K562 (cell line): ENCODE results near the gene SERTAD2. TPM values are rescaled to one million over a fixed set of nuclear protein-coding genes. Genes with fewer than 3 reads are reported as not detected.

Source experiments
- ATAC-seq: fragments of 200-7000 bp; cut with Tn5 transposase; 3 replicates; pipeline ENCODE4 v1.9.1; 2020; ENCODE audit warnings: moderate library complexity
- BruUV-seq: library from RNA; stranded (reverse); fragments of 400-500 nt; replicated peaks from 2 replicates; lab custom pipeline; 2021; lab: Mats Ljungman, UMichigan
- CTCF ChIA-PET: fragments of 300-600 bp; formaldehyde crosslinking; extraction: SDS; loops from one replicate; lab custom pipeline; 2021; ENCODE audit warnings: low intra/inter-chr PET ratio; lab: Yijun Ruan, JAX
- POLR2A ChIA-PET: fragments of 300-600, 350-650 bp; sonication (Branson Sonifier 250); formaldehyde crosslinking; extraction: SDS; loops from one replicate; lab custom pipeline; 2021; ENCODE audit warnings: antibody characterized with exemption, inconsistent platforms; lab: Yijun Ruan, JAX
- DNase-seq, 4 experiments: peaks; one replicate each; pipeline versions ENCODE4 v3.0.0 to v3.0.0-alpha.2; 2011 to 2018; ENCODE audit warnings: low spot score in 3 of 4, mixed read lengths in 3 of 4; ENCODE audit errors: extremely low read depth in 1 of 4
- FAIRE-seq: peaks from 2 replicates; lab custom pipeline; 2011; peaks lifted over from hg19 to GRCh38; lab: Jason Lieb, UNC
- H2AFZ ChIP-seq: 2 replicates; pipeline ENCODE4 v1.6.0; 2011; ENCODE audit warnings: low read depth, low read length, control low read depth, inconsistent platforms
- H3K27ac ChIP-seq: fragments of 200-600 bp; 3 replicates; pipeline ENCODE4 v1.8.0; 2011; ENCODE audit warnings: low read depth, mild to moderate bottlenecking, control low read depth, inconsistent platforms, low read length, moderate library complexity, mixed read lengths; ENCODE audit errors: extremely low read depth
- H3K27me3 ChIP-seq, 2 experiments: fragments of 300-600 bp in 1 of 2; 2 replicates in 1 of 2; 3 replicates in 1 of 2; pipeline versions ENCODE4 v1.6.0 to v1.8.0; 2011; ENCODE audit warnings: inconsistent platforms in 2 of 2, low read length in 2 of 2, mild to moderate bottlenecking in 1 of 2, mixed read lengths in 1 of 2, moderate library complexity in 1 of 2; ENCODE audit not compliant: control insufficient read depth in 2 of 2, insufficient read depth in 2 of 2
- H3K36me3 ChIP-seq: fragments of 300-600 bp; 3 replicates; pipeline ENCODE4 v1.8.0; 2011; ENCODE audit warnings: mild to moderate bottlenecking, low read length, inconsistent platforms; ENCODE audit not compliant: control insufficient read depth, insufficient read depth
- H3K4me1 ChIP-seq, 2 experiments: fragments of 200-600 bp in 1 of 2; replicated peaks in 1 of 2; 2 replicates in 1 of 2; 3 replicates in 1 of 2; pipeline versions ENCODE4 v1.5.1 to v1.8.0; 2011; ENCODE audit warnings: inconsistent platforms in 2 of 2, low read length in 2 of 2, mild to moderate bottlenecking in 1 of 2, mixed read lengths in 1 of 2, moderate library complexity in 1 of 2; ENCODE audit not compliant: control insufficient read depth in 2 of 2, insufficient read depth in 2 of 2
- H3K4me2 ChIP-seq: 2 replicates; pipeline ENCODE4 v1.6.1; 2011; ENCODE audit warnings: low read length, control low read depth, inconsistent platforms, mixed read lengths; ENCODE audit not compliant: insufficient read depth
- H3K4me3 ChIP-seq: fragments of 200-600 bp; sonication (generic), shearing (Covaris generic); 2 replicates; pipeline ENCODE4 v1.5.1; 2016; ENCODE audit warnings: control low read depth, inconsistent platforms
- H3K79me2 ChIP-seq: fragments of 200-600 bp; 3 replicates; pipeline ENCODE4 v1.8.0; 2011; ENCODE audit warnings: low read length, inconsistent platforms; ENCODE audit not compliant: control insufficient read depth, insufficient read depth
- H3K9ac ChIP-seq, 2 experiments: 2 replicates each; pipeline versions ENCODE4 v1.6.0 to v1.6.1; 2011; ENCODE audit warnings: low read depth in 2 of 2, low read length in 2 of 2, control low read depth in 1 of 2, inconsistent platforms in 1 of 2, mild to moderate bottlenecking in 1 of 2, mixed read lengths in 1 of 2; ENCODE audit not compliant: insufficient read depth in 1 of 2
- H3K9me1 ChIP-seq: one replicate; pipeline ENCODE4 v1.6.0; 2011; ENCODE audit warnings: inconsistent platforms, mild to moderate bottlenecking, low read length, moderate library complexity; ENCODE audit not compliant: control insufficient read depth, insufficient read depth
- H3K9me3 ChIP-seq: replicated peaks from 2 replicates; pipeline ENCODE4 v1.5.1; 2011; ENCODE audit warnings: low read depth, low read length, inconsistent platforms; ENCODE audit not compliant: control insufficient read depth, insufficient read depth
- H4K20me1 ChIP-seq: replicated peaks from 2 replicates; pipeline ENCODE4 v1.6.1; 2011; ENCODE audit warnings: low read length, inconsistent platforms, mixed read lengths; ENCODE audit not compliant: control insufficient read depth, insufficient read depth
- C11orf30 ChIP-seq: fragments of 450-650 bp; IDR thresholded peaks from 2 replicates; pipeline ENCODE4 v1.6.1; 2016; ENCODE audit warnings: low read depth, mild to moderate bottlenecking
- CREM ChIP-seq: IDR thresholded peaks from 2 replicates; pipeline ENCODE4 v1.6.1; 2014; ENCODE audit warnings: antibody characterized with exemption, low read depth
- EGR1 ChIP-seq: fragments of 450-650 bp; conservative IDR thresholded peaks from 2 replicates; pipeline ENCODE4 v1.6.1; 2017; ENCODE audit warnings: mild to moderate bottlenecking
- L3MBTL2 ChIP-seq: fragments of 450-650 bp; IDR thresholded peaks from 2 replicates; pipeline ENCODE4 v1.6.1; 2016; ENCODE audit warnings: mild to moderate bottlenecking, moderate library complexity
- MAZ ChIP-seq, 2 experiments: fragments of 450-650 bp in 1 of 2; sonication (generic) in 1 of 2; formaldehyde crosslinking; IDR thresholded peaks in 1 of 2; conservative IDR thresholded peaks in 1 of 2; 2 replicates each; pipeline versions ENCODE4 v1.4.0 to v1.5.0; 2020; ENCODE audit warnings: mild to moderate bottlenecking in 1 of 2, missing genetic modification reagents in 1 of 2
- NFE2L1 ChIP-seq: fragments of 450-650 bp; IDR thresholded peaks from 2 replicates; pipeline ENCODE4 v1.6.1; 2016; ENCODE audit warnings: missing genetic modification characterization, low read depth, mild to moderate bottlenecking, missing compliant biosample characterization, moderate library complexity, borderline replicate concordance
- PRDM10 ChIP-seq: fragments of 450-650 bp; IDR thresholded peaks from 2 replicates; pipeline ENCODE4 v1.6.1; 2018; ENCODE audit not compliant: partially characterized antibody
- PRMT5 ChIP-seq: sonication (generic); formaldehyde crosslinking; IDR thresholded peaks from 2 replicates; pipeline ENCODE4 v1.5.0; 2020; ENCODE audit warnings: missing genetic modification reagents
- SAFB ChIP-seq: fragments of 200-400 bp; formaldehyde crosslinking; IDR thresholded peaks from 2 replicates; pipeline ENCODE4 v1.6.1; 2017; ENCODE audit warnings: low read depth, low read length, borderline replicate concordance
- STAT5B ChIP-seq: fragments of 250-450 bp; sonication (Bioruptor Pico); IDR thresholded peaks from 2 replicates; pipeline ENCODE4 v1.8.0; 2021; ENCODE audit warnings: mild to moderate bottlenecking, inconsistent platforms
- TCF3 ChIP-seq: sonication (generic); formaldehyde crosslinking; IDR thresholded peaks from 2 replicates; pipeline ENCODE4 v1.4.0; 2020; ENCODE audit warnings: mild to moderate bottlenecking, missing genetic modification reagents
- ZBTB7A ChIP-seq: IDR thresholded peaks from 2 replicates; pipeline ENCODE4 v1.6.1; 2011; ENCODE audit warnings: low read depth, mild to moderate bottlenecking, low read length, moderate library complexity, borderline replicate concordance; ENCODE audit not compliant: control insufficient read depth
- ZNF316 ChIP-seq: fragments of 450-650 bp; IDR thresholded peaks from 2 replicates; pipeline ENCODE4 v1.6.1; 2016
- WGBS: fragments of 100-300 bp; shearing (Covaris generic); methylation state at CpG from one replicate; pipeline ENCODE4 v1.1.6; 2016; ENCODE audit warnings: low coverage, mixed read lengths; ENCODE audit not compliant: insufficient coverage; ENCODE audit errors: missing lambda C conversion rate; 5-methylcytosine and 5-hydroxymethylcytosine counted together
- in situ Hi-C: fragments of 300-500 bp; cut with MboI; formaldehyde crosslinking; loops from 4 replicates; pipeline ENCODE4 v1.15.0; 2018; ENCODE audit warnings: inconsistent platforms, mixed read lengths
- intact Hi-C: fragments of 100-400 bp; cut with micrococcal nuclease; formaldehyde crosslinking; loops from 2 replicates; pipeline ENCODE4 v1.14.2; 2022
- polyA plus RNA-seq, 8 experiments: library from polyadenylated mRNA; depleted of rRNA in 4 of 8; stranded (reverse) in 5 of 8; unstranded in 3 of 8; fragments of >200 nt; fragmentation: Nextera tagmentation in 2 of 8; fragmentation: Illumina TruSeq in 1 of 8; extraction: Ambion mirVana in 2 of 8; extraction: Trizol in 1 of 8; gene quantifications; 2 replicates each; pipeline versions ENCODE4 v1.2.1 to v1.2.3, GENCODE V29; 2011 to 2014; ENCODE audit warnings: inconsistent platforms in 1 of 8, missing spikeins in 1 of 8
- total RNA-seq, 7 experiments: library from RNA; depleted of rRNA in 6 of 7; stranded (reverse); fragments of >200 nt in 6 of 7; fragmentation: Illumina TruSeq in 2 of 7; extraction: Trizol in 2 of 7; gene quantifications; 2 replicates each; pipeline versions ENCODE4 v1.2.1 to v1.2.3, GENCODE V29; 2011 to 2021; ENCODE audit warnings: low replicate concordance in 1 of 7
- TF ChIP-seq, protein P1 (sequence below): sonication (generic); IDR thresholded peaks from 2 replicates; pipeline ENCODE4 v1.6.1; 2016

SERTAD2 gene
- total and polyA plus RNA-seq, 9 of the 15 experiments (the other 6 are each of a cell fraction or from before 2014, with no cell fraction given): 3.0 to 12.5 (median 6.1) TPM

GRCh38 chr2:64649626-64650025 is 4.1 kb downstream of the SERTAD2 start:
- Histone ChIP-seq H3K9ac (peak overlapping the region; percentile 39 to 88), H3K9me1 (no peaks in the 10 kb centered on the region), H3K36me3 (no peaks in the 10 kb centered on the region), H3K27me3 (no peaks in the 10 kb centered on the region), H3K4me2 (peak overlapping the region; percentile 72), H3K4me1 (peaks cover 18 to 44% of the 10 kb centered on the region in 2 experiments), H3K27ac (peak overlapping the region; percentile 73), H3K4me3 (peak overlapping the region; percentile 19; the same call in 1 of the 2 replicates), H3K9me3 (no peaks in the 10 kb centered on the region), H3K79me2 (peaks cover 90% of the 10 kb centered on the region), H4K20me1 (peaks cover 29% of the 10 kb centered on the region), H2AFZ (no peak overlapping the region)
- ChIA-PET CTCF (no interaction called here), POLR2A (interaction anchor here (0.7 to 4.7 kb wide), 16 partner anchors 9 to 219 kb away, joined by 3 to 14 read pairs (median 4); no protein-coding TSS in a partner anchor)
- intact Hi-C loops (loop anchor here (2.0 kb wide), 2 partner anchors 43 to 127 kb away; no protein-coding TSS in a partner anchor), in situ Hi-C loops (no loop called here)
- WGBS: 18% methylated on average over 5 of the region's 5 CpGs
- FAIRE-seq: peak; percentile 71
- no TSS peak for BruUV-seq
- ATAC-seq: peak; percentile 45
- DNase-seq: peak in 2 of 4 experiments; percentile 50 to 73
- peak; percentile 87 for TF ChIP-seq PRDM10
- no peak for TF ChIP-seq NFE2L1
- peak; percentile 95 for TF ChIP-seq EGR1
- peak; percentile 63; the same call in 1 of the 2 replicates for TF ChIP-seq ZBTB7A
- TF ChIP-seq STAT5B (CRISPR knock-in tag): no peak
- peak; percentile 21; the same call in 1 of the 2 replicates for TF ChIP-seq C11orf30
- TF ChIP-seq, protein P1, sequence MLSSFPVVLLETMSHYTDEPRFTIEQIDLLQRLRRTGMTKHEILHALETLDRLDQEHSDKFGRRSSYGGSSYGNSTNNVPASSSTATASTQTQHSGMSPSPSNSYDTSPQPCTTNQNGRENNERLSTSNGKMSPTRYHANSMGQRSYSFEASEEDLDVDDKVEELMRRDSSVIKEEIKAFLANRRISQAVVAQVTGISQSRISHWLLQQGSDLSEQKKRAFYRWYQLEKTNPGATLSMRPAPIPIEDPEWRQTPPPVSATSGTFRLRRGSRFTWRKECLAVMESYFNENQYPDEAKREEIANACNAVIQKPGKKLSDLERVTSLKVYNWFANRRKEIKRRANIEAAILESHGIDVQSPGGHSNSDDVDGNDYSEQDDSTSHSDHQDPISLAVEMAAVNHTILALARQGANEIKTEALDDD: peak; percentile 65; the same call in 1 of the 2 replicates
- TF ChIP-seq L3MBTL2: no peak
- no peak for TF ChIP-seq PRMT5 (CRISPR knock-in tag)
- no peak for TF ChIP-seq SAFB
- peak; percentile 26; the same call in 1 of the 2 replicates for TF ChIP-seq ZNF316
- TF ChIP-seq MAZ (CRISPR knock-in tag; conservative IDR thresholded peaks at IDR 0.05 in 1 of 2, IDR thresholded peaks at IDR 0.05 in 1 of 2): peak in 1 of 2 experiments; percentile 81; a peak in 2 of 4 replicates
- TF ChIP-seq TCF3 (CRISPR knock-in tag): no peak
- peak; percentile 5; the same call in 1 of the 2 replicates for TF ChIP-seq CREM
